NB4 (cell line): ENCODE measurements around the gene TTC34.

ENCODE experiments used
- DNase-seq: peaks from one replicate; pipeline ENCODE4 v3.0.0; 2010; ENCODE audit warnings: low read depth
- H3K4me3 ChIP-seq: one replicate; pipeline ENCODE4 v1.5.1; 2011; ENCODE audit warnings: mild to moderate bottlenecking, low read depth, low read length, moderate library complexity
- MAX ChIP-seq: IDR thresholded peaks from 2 replicates; pipeline ENCODE4 v1.6.1; 2011; ENCODE audit warnings: low read depth, low read length
- MYC ChIP-seq: IDR thresholded peaks from 2 replicates; pipeline ENCODE4 v1.6.1; 2011; ENCODE audit warnings: low read depth, low read length
- POLR2A ChIP-seq: IDR thresholded peaks from 2 replicates; pipeline ENCODE4 v1.6.1; 2011; ENCODE audit warnings: mild to moderate bottlenecking; ENCODE audit not compliant: insufficient read length; ENCODE audit errors: extremely low read depth
- TF ChIP-seq, protein P1 (sequence below): IDR thresholded peaks from one replicate; pipeline ENCODE4 v1.5.1; 2012; ENCODE audit warnings: low read depth, low read length

Gene TTC34

GRCh38 chr1:2591581-2592261 is 209.8 kb downstream of the TTC34 start:
- TF ChIP-seq MAX (no peak), POLR2A (no peak), MYC (no peak)
- TF ChIP-seq, protein P1, sequence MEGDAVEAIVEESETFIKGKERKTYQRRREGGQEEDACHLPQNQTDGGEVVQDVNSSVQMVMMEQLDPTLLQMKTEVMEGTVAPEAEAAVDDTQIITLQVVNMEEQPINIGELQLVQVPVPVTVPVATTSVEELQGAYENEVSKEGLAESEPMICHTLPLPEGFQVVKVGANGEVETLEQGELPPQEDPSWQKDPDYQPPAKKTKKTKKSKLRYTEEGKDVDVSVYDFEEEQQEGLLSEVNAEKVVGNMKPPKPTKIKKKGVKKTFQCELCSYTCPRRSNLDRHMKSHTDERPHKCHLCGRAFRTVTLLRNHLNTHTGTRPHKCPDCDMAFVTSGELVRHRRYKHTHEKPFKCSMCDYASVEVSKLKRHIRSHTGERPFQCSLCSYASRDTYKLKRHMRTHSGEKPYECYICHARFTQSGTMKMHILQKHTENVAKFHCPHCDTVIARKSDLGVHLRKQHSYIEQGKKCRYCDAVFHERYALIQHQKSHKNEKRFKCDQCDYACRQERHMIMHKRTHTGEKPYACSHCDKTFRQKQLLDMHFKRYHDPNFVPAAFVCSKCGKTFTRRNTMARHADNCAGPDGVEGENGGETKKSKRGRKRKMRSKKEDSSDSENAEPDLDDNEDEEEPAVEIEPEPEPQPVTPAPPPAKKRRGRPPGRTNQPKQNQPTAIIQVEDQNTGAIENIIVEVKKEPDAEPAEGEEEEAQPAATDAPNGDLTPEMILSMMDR = no peak
- no peak for DNase-seq
- no peak overlapping the region for H3K4me3 ChIP-seq

GRCh38 chr1:2591233-2591580 is 210.3 kb downstream of the TTC34 start:
- TF ChIP-seq MAX (no peak), POLR2A (no peak), MYC (no peak)
- TF ChIP-seq, protein P1 = no peak
- DNase-seq = no peak
- H3K4me3 ChIP-seq = no peak overlapping the region

DNA sequence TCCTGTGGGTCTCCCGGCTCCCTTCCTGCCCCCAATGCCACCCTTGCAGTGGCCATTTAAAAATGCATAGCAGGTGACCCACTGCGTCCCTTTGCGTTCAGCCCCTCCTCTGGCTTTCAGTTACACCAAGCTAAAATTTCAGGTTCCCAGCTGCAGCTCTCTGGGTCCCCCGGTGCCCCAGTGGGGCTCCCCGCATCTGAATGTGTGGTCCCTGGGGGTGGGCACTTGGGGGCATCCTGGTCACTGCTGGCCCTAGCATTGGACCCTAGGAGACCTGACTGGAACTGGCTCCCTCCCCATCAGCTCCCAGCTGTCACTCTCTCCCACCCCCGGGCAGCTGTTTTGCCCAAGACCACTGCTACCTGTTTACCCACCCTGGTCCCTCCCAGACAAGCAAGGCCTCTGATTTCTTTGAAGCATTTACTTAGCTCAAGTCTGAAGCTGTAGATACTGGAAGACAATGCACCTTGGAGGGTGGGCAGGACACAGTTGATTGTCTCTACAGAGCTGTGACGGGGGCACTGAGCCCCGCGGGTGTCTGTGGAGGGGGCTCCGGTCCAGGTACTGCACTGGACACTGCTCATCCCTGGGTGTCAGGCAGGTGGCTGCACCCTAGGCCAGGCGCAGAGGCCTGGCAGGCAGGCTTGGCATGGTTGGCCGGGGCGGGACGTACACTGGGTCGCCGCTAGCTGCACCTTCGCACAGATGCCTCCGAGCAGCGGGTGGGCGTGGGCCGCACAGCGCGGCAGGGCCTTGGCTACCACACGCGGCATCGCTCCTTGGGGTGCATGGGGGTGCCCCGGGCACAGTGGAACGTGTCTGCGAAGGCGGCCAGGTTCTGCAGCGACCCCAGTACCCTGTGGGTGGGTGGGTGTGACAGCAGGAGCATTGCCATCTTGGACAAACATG is 211.0 kb downstream of the TTC34 start:
- H3K4me3 ChIP-seq = no peak overlapping the region
- no peak for DNase-seq
- TF ChIP-seq, protein P1 = no peak
- TF ChIP-seq POLR2A (no peak), MYC (no peak), MAX (no peak)

- H3K4me3 ChIP-seq = no peak overlapping the region
- no peak for DNase-seq
- no peak for TF ChIP-seq MAX
Measured at GRCh38 chr1:2589431-2590232, 211.9 kb downstream of the TTC34 start.

GRCh38 chr1:2588661-2589430 is 212.6 kb downstream of the TTC34 start:
- DNase-seq = no peak
- TF ChIP-seq, protein P1 = no peak
- no peak for TF ChIP-seq MAX
- H3K4me3 ChIP-seq = no peak overlapping the region
